Breast epithelium (tissue), 3 donors: ENCODE data around the gene CORO1C.

Source experiments
- CTCF ChIP-seq, 3 donors: fragments of 450-650 bp; IDR thresholded peaks; one replicate each; pipeline ENCODE4 v1.5.1; 2016 to 2017; ENCODE audit warnings: antibody characterized with exemption in 3 of 3, mild to moderate bottlenecking in 3 of 3, moderate library complexity in 3 of 3
- POLR2AphosphoS5 ChIP-seq, 3 donors: sonication (generic); formaldehyde crosslinking; IDR thresholded peaks; one replicate each; pipeline ENCODE4 v1.6.1; 2017; ENCODE audit warnings: antibody characterized with exemption in 3 of 3

- TF ChIP-seq CTCF (IDR thresholded peaks at IDR 0.05), result no peak
- no peak for TF ChIP-seq POLR2AphosphoS5 (IDR thresholded peaks at IDR 0.05)
Measured at GRCh38 chr12:108620236-108620879, 111.0 kb downstream of the CORO1C start.
